ENCODE results near the gene GAS2L2. TPM values are rescaled to one million over a fixed set of nuclear protein-coding genes. Genes with fewer than 3 reads are reported as not detected.

The GAS2L2 gene
- total RNA-seq (2014; rRNA removed): not detected in 2 replicates
- Bru-seq, nascent RNA: not detected
- BruChase-seq, experiment 1, labeled RNA remaining after a 6-hour chase: percentile 12 among the genes with signal in this experiment
- BruChase-seq, experiment 2, labeled RNA remaining after a 2-hour chase: percentile 19 among the genes with signal in this experiment
- long read RNA-seq: 0 reads

GRCh38 chr17:35752945-35753764 lies at the start of gene GAS2L2:
Gene GAS2L2, minus strand, starts transcription at chr17:35753239. Its CDS starts 389 bp downstream, at chr17:35752850.
- TF ChIP-seq EZH2 (IDR thresholded peaks at IDR 0.05; ENCODE audit: low read length, unreplicated experiment) (no peak), CTCF (conservative IDR thresholded peaks at IDR 0.05; ENCODE audit: low read depth, low read length) (no peak), EZH2phosphoT487 (IDR thresholded peaks at IDR 0.05; ENCODE audit: borderline replicate concordance, low read length) (no peak)
- no peak for DNase-seq
- H3K36me3 ChIP-seq (ENCODE audit: low read depth, low read length): no peaks in the 10 kb centered on the region
- H3K4me2 ChIP-seq (ENCODE audit: low read length): no peak within 1 kb of the TSS
- intact Hi-C loops (cut with micrococcal nuclease): no loop called here
- H3K4me3 ChIP-seq (ENCODE audit: low read length): no peak within 1 kb of the TSS
- no TSS peak for BruUV-seq (replicated peaks)
- H4K20me1 ChIP-seq (ENCODE audit: low read length): no peaks in the 10 kb centered on the region
- no peaks in the 10 kb centered on the region for H3K79me2 ChIP-seq (ENCODE audit: low read length)
- ChIA-PET CTCF (no interaction called here), POLR2A (ENCODE audit: unreplicated experiment) (no interaction called here)
- H3K27me3 ChIP-seq (ENCODE audit: low read length): no peaks in the 10 kb centered on the region
- H3K4me1 ChIP-seq (ENCODE audit: insufficient read depth, low read length): no peaks in the 10 kb centered on the region
- no peak within 1 kb of the TSS for H3K27ac ChIP-seq (ENCODE audit: low read length)
- H2AFZ ChIP-seq (ENCODE audit: low read length): no peak within 1 kb of the TSS
- H3F3A ChIP-seq (ENCODE audit: low read length, unreplicated experiment): no peaks in the 10 kb centered on the region
- no peak within 1 kb of the TSS for H3K9ac ChIP-seq (ENCODE audit: low read length)
- ATAC-seq: no peak
- H3K9me2 ChIP-seq (replicated peaks; ENCODE audit: low read length): no peaks in the 10 kb centered on the region
- no peaks in the 10 kb centered on the region for H3K9me3 ChIP-seq (ENCODE audit: low read length)

GRCh38 chr17:35801583-35802224 lies 48.7 kb upstream of the GAS2L2 start:
- Histone ChIP-seq H3K27me3 (ENCODE audit: low read length) (no peaks in the 10 kb centered on the region), H2AFZ (ENCODE audit: low read length) (no peak overlapping the region), H3K4me2 (ENCODE audit: low read length) (no peak overlapping the region), H3F3A (ENCODE audit: low read length, unreplicated experiment) (no peaks in the 10 kb centered on the region), H4K20me1 (ENCODE audit: low read length) (no peaks in the 10 kb centered on the region), H3K79me2 (ENCODE audit: low read length) (no peaks in the 10 kb centered on the region), H3K9me2 (replicated peaks; ENCODE audit: low read length) (no peaks in the 10 kb centered on the region), H3K36me3 (ENCODE audit: low read depth, low read length) (no peaks in the 10 kb centered on the region), H3K9ac (ENCODE audit: low read length) (no peak overlapping the region), H3K9me3 (ENCODE audit: low read length) (no peaks in the 10 kb centered on the region), H3K27ac (ENCODE audit: low read length) (no peak overlapping the region), H3K4me3 (ENCODE audit: low read length) (no peak overlapping the region), H3K4me1 (ENCODE audit: insufficient read depth, low read length) (peaks cover 7% of the 10 kb centered on the region; the same call in 1 of the 2 replicates)
- DNase-seq: no peak
- POLR2A ChIA-PET (ENCODE audit: unreplicated experiment): no interaction called here
- intact Hi-C loops (cut with micrococcal nuclease): no loop called here
- CTCF ChIA-PET: no interaction called here
- peak; percentile 19; the same call in 1 of the 2 replicates for ATAC-seq
- BruUV-seq (replicated peaks): no TSS peak
- TF ChIP-seq EZH2phosphoT487 (IDR thresholded peaks at IDR 0.05; ENCODE audit: borderline replicate concordance, low read length) (no peak), CTCF (conservative IDR thresholded peaks at IDR 0.05; ENCODE audit: low read depth, low read length) (no peak), EZH2 (IDR thresholded peaks at IDR 0.05; ENCODE audit: low read length, unreplicated experiment) (no peak)
